HG03175 (cell line): Measurements from ENCODE around the gene PLA2G12B.
"Not testable (repeated sequence)": the region's sequence is repeated elsewhere in the genome, so short reads cannot be mapped to it uniquely, and the experiment has no call there.

Experiments
- ATAC-seq: cut with Tn5 transposase; IDR thresholded peaks from one replicate; pipeline ENCODE4 v1.9.1; 2021; ENCODE audit warnings: mild to moderate bottlenecking, moderate library complexity; ENCODE audit not compliant: unreplicated experiment

PLA2G12B gene

GRCh38 chr10:72954596-72955554, at the start of gene PLA2G12B:
PLA2G12B (minus strand) TSS chr10:72954806; CDS start chr10:72954685, 121 bp downstream.
- ATAC-seq, result no peak

DNA sequence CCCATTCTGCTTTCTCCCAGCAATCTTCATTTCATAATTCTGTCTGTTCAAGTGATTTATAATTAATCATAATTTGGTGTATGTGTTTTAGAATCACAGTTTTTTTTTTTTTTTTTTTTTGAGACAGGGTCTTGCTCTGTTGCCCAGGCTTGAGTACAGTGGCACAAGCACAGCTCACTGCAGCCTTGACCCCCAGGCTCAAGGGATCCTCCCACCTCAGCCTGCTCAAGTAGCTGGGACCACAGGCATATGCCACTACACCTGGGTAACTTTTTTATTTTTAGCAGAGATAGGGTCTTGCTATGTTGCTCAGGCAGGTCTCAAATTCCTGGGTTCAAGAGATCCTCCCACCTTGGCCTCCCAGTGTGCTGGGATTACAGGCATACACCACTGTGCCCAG, 49.2 kb upstream of the PLA2G12B start:
- no peak for ATAC-seq

GRCh38 chr10:73000973-73001372, 46.4 kb upstream of the PLA2G12B start:
- ATAC-seq, result no peak

DNA sequence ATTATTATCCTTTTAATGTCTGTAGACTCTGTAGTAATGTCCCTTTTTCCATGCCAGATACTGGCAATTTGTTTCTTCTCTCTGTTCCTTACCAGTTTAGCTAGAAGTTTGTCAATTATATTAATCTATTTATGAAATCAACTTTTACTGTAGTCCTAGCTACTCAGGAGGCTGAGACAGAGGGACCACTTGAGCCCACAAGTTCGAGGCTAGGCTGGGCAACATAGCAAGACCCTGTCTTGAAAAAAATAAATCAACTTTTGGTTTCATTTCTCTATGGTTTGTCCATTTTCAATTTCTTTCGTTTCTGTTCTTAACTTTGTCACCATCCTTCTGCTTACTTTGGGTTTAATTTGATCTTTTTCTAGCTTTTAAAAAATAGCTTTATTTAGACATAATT, 42.5 kb upstream of the PLA2G12B start:
- ATAC-seq, result no peak

DNA sequence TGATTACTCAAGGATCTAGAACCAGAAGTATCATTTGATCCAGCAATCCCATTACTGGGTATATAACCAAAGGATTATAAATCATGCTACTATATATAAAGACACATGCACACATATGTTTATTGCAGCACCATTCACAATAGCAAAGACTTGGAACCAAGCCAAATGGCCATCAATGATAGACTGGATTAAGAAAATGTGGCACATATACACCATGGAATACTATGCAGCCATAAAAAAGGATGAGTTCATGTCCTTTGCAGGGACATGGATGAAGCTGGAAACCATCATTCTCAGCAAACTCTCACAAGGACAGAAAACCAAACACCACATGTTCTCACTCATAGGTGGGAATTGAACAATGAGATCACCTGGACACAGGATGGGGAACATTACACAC, 40.9 kb upstream of the PLA2G12B start:
- ATAC-seq, result not testable (repeated sequence)

DNA sequence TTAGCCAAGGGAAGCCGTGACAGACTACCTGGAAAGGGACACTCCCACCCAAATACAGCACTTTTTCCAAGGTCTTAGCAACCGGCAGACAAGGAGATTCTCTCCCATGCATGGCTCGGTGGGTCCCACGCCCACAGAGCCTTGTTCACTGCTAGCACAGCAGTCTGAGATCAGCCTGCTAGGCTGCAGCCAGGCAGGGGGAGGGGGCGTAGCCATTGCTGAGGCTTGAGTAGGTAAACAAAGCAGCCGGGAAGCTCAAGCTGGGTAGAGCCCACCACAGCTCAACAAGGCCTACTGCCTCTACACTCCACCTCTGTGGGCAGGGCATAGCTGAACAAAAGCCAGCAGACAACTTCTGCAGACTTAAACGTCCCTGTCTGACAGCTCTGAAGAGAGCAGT, 35.2 kb upstream of the PLA2G12B start:
- ATAC-seq, result not testable (repeated sequence)

GRCh38 chr10:72984618-72985017, 30.0 kb upstream of the PLA2G12B start:
- not testable (repeated sequence) for ATAC-seq

GRCh38 chr10:72981882-72982529, 27.4 kb upstream of the PLA2G12B start:
- no peak for ATAC-seq

DNA sequence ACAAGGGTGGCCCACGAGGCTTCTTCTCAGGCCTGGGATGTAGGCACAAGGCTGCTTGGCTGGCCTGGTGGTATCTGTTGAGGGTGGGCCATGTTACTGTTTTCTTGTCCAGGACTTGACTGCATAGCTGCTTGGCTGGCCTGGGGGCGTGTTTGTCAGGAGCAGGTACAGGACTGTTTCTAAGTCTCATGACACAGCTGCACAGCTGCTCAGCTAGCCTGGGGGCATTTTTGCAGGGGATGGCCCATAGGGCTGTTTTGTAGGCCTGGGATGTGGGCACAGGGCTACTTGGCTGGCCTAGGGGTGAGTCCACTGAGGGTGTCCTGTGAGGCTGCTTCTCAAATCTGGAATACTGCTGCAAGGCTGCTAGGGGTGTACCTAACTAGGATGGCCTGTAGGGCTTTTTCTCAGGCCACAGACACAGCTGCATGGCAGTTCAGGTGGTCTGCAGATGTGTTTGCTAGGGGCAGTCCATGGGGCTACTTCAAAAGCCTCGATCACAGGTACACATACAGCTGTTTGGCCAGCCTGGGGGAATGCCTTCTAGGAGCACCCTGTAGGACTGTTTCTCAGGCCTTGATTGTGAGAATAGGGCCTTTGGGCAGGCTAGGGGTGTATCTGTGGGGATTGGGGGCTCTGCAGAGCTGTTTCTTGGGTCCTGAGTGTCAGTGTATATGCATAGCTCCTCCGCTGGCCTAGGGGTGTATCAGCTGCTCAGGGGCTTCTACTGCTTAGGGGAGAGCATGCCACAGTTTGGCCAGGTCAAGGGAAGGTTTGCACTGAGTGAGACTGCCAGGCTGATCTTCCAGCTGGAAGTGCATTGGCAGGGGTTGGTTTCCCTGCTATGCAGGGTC, 26.6 kb upstream of the PLA2G12B start:
- no peak for ATAC-seq

GRCh38 chr10:72980348-72980747, 25.7 kb upstream of the PLA2G12B start:
- ATAC-seq, result no peak

GRCh38 chr10:72979709-72980108, 25.1 kb upstream of the PLA2G12B start:
- ATAC-seq, result no peak

DNA sequence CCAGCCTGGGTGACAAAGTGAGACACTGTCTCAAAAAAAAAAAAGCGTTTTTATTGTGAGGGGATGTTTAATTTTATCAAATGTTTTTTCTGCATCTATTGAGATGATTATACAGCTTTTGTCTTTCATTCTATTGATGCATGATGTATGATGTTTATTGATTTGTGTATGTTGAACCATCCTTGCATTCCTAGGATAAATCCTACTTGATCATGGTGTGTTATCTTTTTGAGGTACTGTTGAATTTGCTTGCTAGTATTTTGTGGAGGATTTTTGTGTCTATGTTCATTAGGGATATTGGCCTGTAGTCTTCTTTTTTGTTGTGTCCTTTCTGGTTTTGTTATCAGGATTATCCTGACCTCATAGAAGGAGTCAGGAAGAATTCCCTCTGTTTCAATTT, 22.3 kb upstream of the PLA2G12B start:
- no peak for ATAC-seq

DNA sequence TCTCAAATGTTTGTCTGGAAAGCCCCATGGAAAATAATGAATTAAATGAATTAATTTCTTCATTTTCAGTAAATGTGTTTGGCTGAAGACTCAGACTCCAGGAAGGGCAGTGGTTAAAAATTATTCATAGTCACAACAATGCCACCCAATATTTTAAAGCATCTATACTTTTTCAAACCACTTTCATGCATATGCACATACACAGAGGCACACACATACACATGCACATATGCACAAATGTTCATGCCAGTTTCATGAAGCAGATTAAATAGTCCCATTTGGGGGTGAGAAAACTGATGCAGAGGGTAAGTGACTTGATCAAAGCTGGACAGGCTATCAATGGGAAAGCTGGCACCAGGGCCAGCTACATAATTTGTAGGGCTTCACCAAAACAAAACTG, 1.4 kb upstream of the PLA2G12B start:
- ATAC-seq, result no peak

DNA sequence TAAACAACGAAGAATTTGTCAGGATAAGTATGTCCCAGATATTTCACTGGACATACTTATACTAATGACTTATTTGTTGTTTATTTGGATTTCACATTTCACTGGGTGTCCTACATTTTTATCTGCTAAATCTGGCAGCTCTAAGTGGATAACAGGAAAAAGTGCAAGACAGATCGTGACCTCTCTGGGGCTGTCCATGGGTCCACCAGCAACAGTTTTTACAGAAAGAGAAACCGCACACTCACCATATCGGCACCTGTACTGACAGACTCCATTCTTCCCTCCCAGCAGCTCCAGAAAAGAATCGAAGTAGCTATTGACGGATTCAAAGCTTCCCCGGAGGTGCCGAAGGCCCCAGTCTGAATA, 393 bp downstream of the PLA2G12B start:
- ATAC-seq, result no peak

DNA sequence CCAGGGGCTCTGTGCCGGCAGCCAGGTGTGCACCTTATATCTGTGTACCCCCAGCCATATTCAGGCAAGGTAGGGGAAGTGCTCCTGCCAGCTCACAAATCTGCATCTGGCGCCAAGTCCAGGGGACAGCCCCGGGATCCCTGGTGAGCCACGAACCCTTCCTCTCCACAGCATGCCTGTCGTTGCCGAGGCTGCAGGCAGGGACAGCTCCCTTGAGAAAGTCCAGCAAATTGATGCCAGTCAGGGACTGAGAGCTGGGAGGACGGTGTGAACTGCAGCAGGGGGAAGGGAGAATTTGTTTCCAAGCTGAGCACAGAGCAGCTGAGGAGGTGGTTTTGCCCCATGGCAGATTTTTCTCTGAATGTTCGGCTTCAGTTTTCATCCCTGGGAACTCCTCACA, 919 bp downstream of the PLA2G12B start:
- ATAC-seq, result no peak

DNA sequence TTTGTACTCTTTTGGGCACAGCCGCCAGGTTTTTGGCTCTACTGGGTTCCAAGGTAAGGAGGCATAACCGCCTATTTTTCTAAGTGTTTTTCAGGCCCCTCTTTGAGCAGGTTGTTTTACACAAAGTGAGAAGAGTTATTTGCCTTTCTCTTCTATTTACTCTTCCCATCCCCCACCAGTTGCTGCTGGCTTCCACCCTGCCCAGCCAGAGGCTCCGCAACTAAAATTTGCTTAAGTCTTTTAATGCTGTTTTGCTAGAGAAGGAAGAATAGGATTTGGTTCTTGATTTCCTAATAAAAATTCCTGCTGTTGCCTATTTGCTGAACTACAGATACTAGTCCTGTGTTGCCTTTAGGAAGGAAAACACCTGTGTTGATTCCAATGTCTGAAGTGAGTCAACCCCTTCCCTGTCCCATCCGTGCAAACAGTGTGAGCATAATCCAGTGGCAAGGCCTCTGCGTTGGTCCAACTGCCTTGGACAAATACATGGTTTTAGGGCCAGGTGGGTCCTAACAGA, 1.9 kb downstream of the PLA2G12B start:
- no peak for ATAC-seq

GRCh38 chr10:72952189-72952588, 2.4 kb downstream of the PLA2G12B start:
- ATAC-seq, result no peak

- ATAC-seq, result no peak
These were observed 2.8 kb downstream of the PLA2G12B start for GRCh38 chr10:72951760-72952159.

- ATAC-seq, result no peak
These were observed 5.8 kb downstream of the PLA2G12B start for GRCh38 chr10:72948762-72949161.

DNA sequence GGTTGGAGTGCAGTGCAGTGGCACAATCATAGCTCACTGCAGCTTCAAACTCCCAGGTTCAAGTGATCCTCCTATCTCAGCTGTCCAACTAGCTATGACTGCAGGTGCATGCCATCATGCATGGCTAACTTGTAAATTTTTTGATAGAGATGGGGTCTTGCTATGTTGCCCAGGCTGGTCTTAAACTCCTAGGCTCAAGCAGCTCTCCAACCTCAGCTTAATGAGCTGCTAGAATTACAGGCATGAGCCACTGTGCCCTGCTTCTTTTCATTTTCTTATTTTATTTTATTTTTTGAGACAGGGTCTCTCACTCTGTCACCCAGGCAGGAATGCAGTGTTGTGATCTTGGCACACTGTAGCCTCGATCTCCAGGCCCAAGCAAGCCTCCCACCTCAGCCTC, 7.6 kb downstream of the PLA2G12B start:
- no peak for ATAC-seq
